Measurements from ENCODE around the gene MYH3. TPM values are rescaled to one million over a fixed set of nuclear protein-coding genes. Genes with fewer than 3 reads are reported as not detected.

Gene MYH3
- polyA plus RNA-seq, 1 donor from 2014 or later, result 0.74 TPM

- Histone ChIP-seq H3K9me2 (ENCODE audit: insufficient read depth, low read length) (no peaks in the 10 kb centered on the region), H3K27me3 (ENCODE audit: insufficient read depth, low read depth, low read length) (no peaks in the 10 kb centered on the region), H3K36me3 (ENCODE audit: insufficient read depth, low read length) (no peaks in the 10 kb centered on the region), H2AFZ (ENCODE audit: low read depth, low read length) (no peak overlapping the region), H3K79me2 (replicated peaks; ENCODE audit: insufficient read depth, low read length) (no peaks in the 10 kb centered on the region), H3F3A (ENCODE audit: insufficient read depth, low read length, poor library complexity, severe bottlenecking) (no peaks in the 10 kb centered on the region), H3K27ac (ENCODE audit: low read length) (no peak overlapping the region), H4K20me1 (ENCODE audit: insufficient read depth) (no peaks in the 10 kb centered on the region), H3K9ac (ENCODE audit: low read length) (no peak overlapping the region), H3K4me2 (ENCODE audit: low read length) (no peak overlapping the region), H3K9me3 (ENCODE audit: low read length) (no peaks in the 10 kb centered on the region), H3K4me3 (ENCODE audit: low read length) (no peak overlapping the region)
- TF ChIP-seq EZH2 (IDR thresholded peaks at IDR 0.05; ENCODE audit: borderline replicate concordance, insufficient read depth, low read length, poor library complexity, severe bottlenecking), result no peak
- TF ChIP-seq, protein P1, sequence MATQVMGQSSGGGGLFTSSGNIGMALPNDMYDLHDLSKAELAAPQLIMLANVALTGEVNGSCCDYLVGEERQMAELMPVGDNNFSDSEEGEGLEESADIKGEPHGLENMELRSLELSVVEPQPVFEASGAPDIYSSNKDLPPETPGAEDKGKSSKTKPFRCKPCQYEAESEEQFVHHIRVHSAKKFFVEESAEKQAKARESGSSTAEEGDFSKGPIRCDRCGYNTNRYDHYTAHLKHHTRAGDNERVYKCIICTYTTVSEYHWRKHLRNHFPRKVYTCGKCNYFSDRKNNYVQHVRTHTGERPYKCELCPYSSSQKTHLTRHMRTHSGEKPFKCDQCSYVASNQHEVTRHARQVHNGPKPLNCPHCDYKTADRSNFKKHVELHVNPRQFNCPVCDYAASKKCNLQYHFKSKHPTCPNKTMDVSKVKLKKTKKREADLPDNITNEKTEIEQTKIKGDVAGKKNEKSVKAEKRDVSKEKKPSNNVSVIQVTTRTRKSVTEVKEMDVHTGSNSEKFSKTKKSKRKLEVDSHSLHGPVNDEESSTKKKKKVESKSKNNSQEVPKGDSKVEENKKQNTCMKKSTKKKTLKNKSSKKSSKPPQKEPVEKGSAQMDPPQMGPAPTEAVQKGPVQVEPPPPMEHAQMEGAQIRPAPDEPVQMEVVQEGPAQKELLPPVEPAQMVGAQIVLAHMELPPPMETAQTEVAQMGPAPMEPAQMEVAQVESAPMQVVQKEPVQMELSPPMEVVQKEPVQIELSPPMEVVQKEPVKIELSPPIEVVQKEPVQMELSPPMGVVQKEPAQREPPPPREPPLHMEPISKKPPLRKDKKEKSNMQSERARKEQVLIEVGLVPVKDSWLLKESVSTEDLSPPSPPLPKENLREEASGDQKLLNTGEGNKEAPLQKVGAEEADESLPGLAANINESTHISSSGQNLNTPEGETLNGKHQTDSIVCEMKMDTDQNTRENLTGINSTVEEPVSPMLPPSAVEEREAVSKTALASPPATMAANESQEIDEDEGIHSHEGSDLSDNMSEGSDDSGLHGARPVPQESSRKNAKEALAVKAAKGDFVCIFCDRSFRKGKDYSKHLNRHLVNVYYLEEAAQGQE (IDR thresholded peaks at IDR 0.05; ENCODE audit: borderline replicate concordance), result no peak
- peak; percentile 58 for TF ChIP-seq CTCF (IDR thresholded peaks at IDR 0.05; ENCODE audit: poor library complexity, severe bottlenecking)
- peak; percentile 62 for TF ChIP-seq SMC3 (conservative IDR thresholded peaks at IDR 0.05; ENCODE audit: poor library complexity)
- TF ChIP-seq EP300 (conservative IDR thresholded peaks at IDR 0.05; ENCODE audit: poor library complexity, severe bottlenecking), result no peak
- TF ChIP-seq POLR2AphosphoS5 (IDR thresholded peaks at IDR 0.05), result no peak
- peak; percentile 50 for TF ChIP-seq RAD21 (conservative IDR thresholded peaks at IDR 0.05)
- TF ChIP-seq TAF1 (IDR thresholded peaks at IDR 0.05; ENCODE audit: low read depth), result no peak
- TF ChIP-seq MXI1 (conservative IDR thresholded peaks at IDR 0.05; ENCODE audit: poor library complexity, severe bottlenecking), result no peak
These were observed 25.9 kb downstream of the MYH3 start for GRCh38 chr17:10631048-10631700.

DNA sequence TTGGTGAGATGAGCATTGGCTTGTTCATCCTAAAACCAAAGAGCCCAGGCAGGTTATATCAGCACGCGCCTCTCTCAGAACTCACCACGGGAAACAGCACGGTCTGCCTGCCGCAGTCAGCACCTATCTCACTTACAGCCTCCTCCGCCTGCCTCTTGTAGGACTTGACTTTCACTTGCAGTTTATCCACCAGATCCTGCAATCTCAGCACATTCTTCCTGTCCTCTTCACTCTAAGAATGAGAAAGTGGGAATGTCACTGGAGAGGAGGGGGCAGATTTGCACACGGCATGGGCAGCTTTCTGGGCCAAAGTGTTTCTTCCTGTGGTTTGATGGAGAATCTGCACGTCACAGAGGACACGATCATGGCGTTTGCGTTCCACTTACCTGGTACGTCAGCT lies 27.4 kb downstream of the MYH3 start:
- H3K9me3 ChIP-seq (ENCODE audit: low read length), result no peaks in the 10 kb centered on the region
- H3K79me2 ChIP-seq (replicated peaks; ENCODE audit: insufficient read depth, low read length), result no peaks in the 10 kb centered on the region
- no peak overlapping the region for H3K4me3 ChIP-seq (ENCODE audit: low read length)
- no peaks in the 10 kb centered on the region for H3K36me3 ChIP-seq (ENCODE audit: insufficient read depth, low read length)
- H3K27me3 ChIP-seq (ENCODE audit: insufficient read depth, low read depth, low read length), result no peaks in the 10 kb centered on the region
- no peak overlapping the region for H3K9ac ChIP-seq (ENCODE audit: low read length)
- TF ChIP-seq TAF1 (IDR thresholded peaks at IDR 0.05; ENCODE audit: low read depth) (no peak), CTCF (IDR thresholded peaks at IDR 0.05; ENCODE audit: poor library complexity, severe bottlenecking) (no peak), RAD21 (conservative IDR thresholded peaks at IDR 0.05) (no peak), EP300 (conservative IDR thresholded peaks at IDR 0.05; ENCODE audit: poor library complexity, severe bottlenecking) (no peak), SMC3 (conservative IDR thresholded peaks at IDR 0.05; ENCODE audit: poor library complexity) (no peak), EZH2 (IDR thresholded peaks at IDR 0.05; ENCODE audit: borderline replicate concordance, insufficient read depth, low read length, poor library complexity, severe bottlenecking) (no peak), MXI1 (conservative IDR thresholded peaks at IDR 0.05; ENCODE audit: poor library complexity, severe bottlenecking) (no peak), POLR2AphosphoS5 (IDR thresholded peaks at IDR 0.05) (no peak)
- TF ChIP-seq, protein P1 (IDR thresholded peaks at IDR 0.05; ENCODE audit: borderline replicate concordance), result no peak
- no peak overlapping the region for H3K4me2 ChIP-seq (ENCODE audit: low read length)
- no peaks in the 10 kb centered on the region for H3F3A ChIP-seq (ENCODE audit: insufficient read depth, low read length, poor library complexity, severe bottlenecking)
- H4K20me1 ChIP-seq (ENCODE audit: insufficient read depth), result no peaks in the 10 kb centered on the region
- no peak overlapping the region for H3K27ac ChIP-seq (ENCODE audit: low read length)
- H3K9me2 ChIP-seq (ENCODE audit: insufficient read depth, low read length), result no peaks in the 10 kb centered on the region
- no peak overlapping the region for H2AFZ ChIP-seq (ENCODE audit: low read depth, low read length)

Measured in neural cell (in vitro differentiated cells).